H1 (cell line): ENCODE results near the gene PXN. TPM values are rescaled to one million over a fixed set of nuclear protein-coding genes. Genes with fewer than 3 reads are reported as not detected.

Experiments used
- CTCF ChIA-PET: fragments of 300-600 bp; sonication (Branson Sonifier 250); formaldehyde crosslinking; loops from one replicate; lab custom pipeline; 2021; ENCODE audit not compliant: partially characterized antibody; lab: Charles Lee
- POLR2A ChIA-PET: fragments of 300-600 bp; sonication (Branson Sonifier 250); formaldehyde crosslinking; loops from one replicate; lab custom pipeline; 2021; ENCODE audit warnings: inconsistent platforms; ENCODE audit not compliant: partially characterized antibody; lab: Charles Lee
- DNase-seq, 2 experiments: peaks; one replicate each; pipeline versions ENCODE4 v3.0.0 to v3.0.0-alpha.2; 2010 to 2022; ENCODE audit warnings: low spot score in 2 of 2, low read depth in 1 of 2, mixed read lengths in 1 of 2
- FAIRE-seq: peaks from 2 replicates; lab custom pipeline; 2011; peaks lifted over from hg19 to GRCh38; lab: Jason Lieb, UNC
- H2AFZ ChIP-seq: 2 replicates; pipeline ENCODE4 v1.8.1; 2012; ENCODE audit warnings: low read length, inconsistent platforms
- H2AK5ac ChIP-seq: 2 replicates; pipeline ENCODE4 v1.6.1; 2013; ENCODE audit warnings: low read depth, low read length
- H2BK120ac ChIP-seq: replicated peaks from 2 replicates; pipeline ENCODE3; 2013; ENCODE audit warnings: low read depth, low read length, inconsistent platforms
- H2BK12ac ChIP-seq: 2 replicates; pipeline ENCODE4 v1.6.1; 2013; ENCODE audit warnings: low read depth, low read length
- H2BK15ac ChIP-seq: 2 replicates; pipeline ENCODE4 v1.6.1; 2013; ENCODE audit warnings: low read length
- H2BK20ac ChIP-seq: 2 replicates; pipeline ENCODE4 v1.6.1; 2013; ENCODE audit warnings: low read length
- H2BK5ac ChIP-seq: 2 replicates; pipeline ENCODE4 v1.6.1; 2013; ENCODE audit warnings: low read depth, low read length
- H3K14ac ChIP-seq: 2 replicates; pipeline ENCODE4 v1.6.1; 2013; ENCODE audit warnings: inconsistent platforms; ENCODE audit not compliant: insufficient read length
- H3K18ac ChIP-seq: 2 replicates; pipeline ENCODE4 v1.6.1; 2013; ENCODE audit warnings: low read length; ENCODE audit errors: extremely low read depth
- H3K23ac ChIP-seq: 2 replicates; pipeline ENCODE4 v1.6.1; 2013; ENCODE audit warnings: inconsistent platforms; ENCODE audit not compliant: insufficient read length
- H3K23me2 ChIP-seq: 2 replicates; pipeline ENCODE4 v1.6.1; 2013; ENCODE audit warnings: low read depth, low read length
- H3K27ac ChIP-seq: 2 replicates; pipeline ENCODE4 v1.6.1; 2011; ENCODE audit warnings: low read depth, low read length, inconsistent platforms
- H3K27me3 ChIP-seq, 4 experiments: replicated peaks in 1 of 4; 1 replicate in 1 of 4; 2 replicates in 3 of 4; pipeline versions ENCODE4 v1.6.1 to v1.8.1; 2011 to 2013; ENCODE audit warnings: low read length in 3 of 4, mild to moderate bottlenecking in 3 of 4, inconsistent platforms in 2 of 4, mixed read lengths in 2 of 4, moderate library complexity in 1 of 4; ENCODE audit not compliant: control insufficient read depth in 3 of 4, insufficient read depth in 3 of 4; ENCODE audit errors: extremely low read depth in 1 of 4
- H3K36me3 ChIP-seq, 4 experiments: 2 replicates each; pipeline versions ENCODE4 v1.6.1 to v1.8.1; 2011 to 2013; ENCODE audit warnings: mild to moderate bottlenecking in 4 of 4, low read length in 3 of 4, moderate library complexity in 2 of 4, control low read depth in 1 of 4, inconsistent platforms in 1 of 4; ENCODE audit not compliant: insufficient read depth in 4 of 4, control insufficient read depth in 2 of 4
- H3K4ac ChIP-seq: replicated peaks from 2 replicates; pipeline ENCODE3; 2013; ENCODE audit warnings: low read length, low read depth, mixed read lengths, inconsistent platforms; ENCODE audit not compliant: insufficient read length
- H3K4me1 ChIP-seq, 4 experiments: replicated peaks in 1 of 4; 1 replicate in 1 of 4; 2 replicates in 3 of 4; pipeline versions ENCODE4 v1.6.1 to v1.8.1; 2011 to 2013; ENCODE audit warnings: low read length in 3 of 4, inconsistent platforms in 2 of 4, mixed read lengths in 1 of 4; ENCODE audit not compliant: insufficient read depth in 4 of 4, control insufficient read depth in 3 of 4
- H3K4me2 ChIP-seq, 2 experiments: 2 replicates each; pipeline versions ENCODE4 v1.6.1 to v1.8.1; 2011 to 2013; ENCODE audit warnings: low read depth in 2 of 2, low read length in 2 of 2, control low read depth in 1 of 2, inconsistent platforms in 1 of 2, mild to moderate bottlenecking in 1 of 2; ENCODE audit not compliant: insufficient read depth in 1 of 2
- H3K4me3 ChIP-seq, 4 experiments: fragments of 200-600, 300-600 bp in 1 of 4; sonication (generic), shearing (Covaris generic), sonication (Bioruptor Twin) in 1 of 4; 2 replicates each; pipeline versions ENCODE4 v1.5.1 to v1.8.1; 2011 to 2016; ENCODE audit warnings: low read length in 4 of 4, low read depth in 3 of 4, control low read depth in 2 of 4, inconsistent platforms in 2 of 4, mild to moderate bottlenecking in 2 of 4, mixed read lengths in 1 of 4, moderate library complexity in 1 of 4; ENCODE audit not compliant: insufficient read depth in 2 of 4; ENCODE audit errors: extremely low read depth in 1 of 4
- H3K56ac ChIP-seq: replicated peaks from 2 replicates; pipeline ENCODE3; 2013; ENCODE audit warnings: low read depth, mild to moderate bottlenecking, mixed read lengths, low read length, inconsistent platforms; ENCODE audit not compliant: insufficient read length
- H3K79me1 ChIP-seq: 2 replicates; pipeline ENCODE4 v1.6.1; 2013; ENCODE audit warnings: low read depth, low read length, control low read depth
- H3K79me2 ChIP-seq, 2 experiments: 2 replicates each; pipeline versions ENCODE4 v1.6.1 to v1.8.1; 2012 to 2013; ENCODE audit warnings: low read length in 2 of 2, mild to moderate bottlenecking in 2 of 2, inconsistent platforms in 1 of 2; ENCODE audit not compliant: insufficient read depth in 2 of 2, control insufficient read depth in 1 of 2
- H3K9ac ChIP-seq, 4 experiments: replicated peaks in 1 of 4; 1 replicate in 1 of 4; 2 replicates in 3 of 4; pipeline versions ENCODE4 v1.6.1 to v1.8.1; 2011 to 2013; ENCODE audit warnings: low read depth in 3 of 4, low read length in 3 of 4, control low read depth in 2 of 4, mild to moderate bottlenecking in 2 of 4, moderate library complexity in 2 of 4, inconsistent platforms in 1 of 4; ENCODE audit errors: extremely low read depth in 1 of 4
- H3K9me3 ChIP-seq, 2 experiments: 2 replicates each; pipeline versions ENCODE4 v1.6.1 to v1.8.1; 2012 to 2013; ENCODE audit warnings: mild to moderate bottlenecking in 2 of 2, moderate library complexity in 2 of 2, control low read depth in 1 of 2, inconsistent platforms in 1 of 2, low read depth in 1 of 2, low read length in 1 of 2, mixed read lengths in 1 of 2; ENCODE audit not compliant: insufficient read depth in 2 of 2
- H4K20me1 ChIP-seq, 2 experiments: replicated peaks in 1 of 2; 2 replicates each; pipeline versions ENCODE3 to v1.8.1; 2011 to 2013; ENCODE audit warnings: inconsistent platforms in 2 of 2, low read length in 2 of 2, mild to moderate bottlenecking in 1 of 2; ENCODE audit not compliant: insufficient read depth in 2 of 2, control insufficient read depth in 1 of 2
- H4K5ac ChIP-seq: 2 replicates; pipeline ENCODE4 v1.6.1; 2013; ENCODE audit warnings: low read length, low read depth, mixed read lengths, inconsistent platforms; ENCODE audit not compliant: insufficient read length
- H4K8ac ChIP-seq: 2 replicates; pipeline ENCODE4 v1.8.0; 2013; ENCODE audit warnings: mild to moderate bottlenecking, moderate library complexity, low read length, inconsistent platforms; ENCODE audit not compliant: insufficient read depth; ENCODE audit errors: extremely low read depth
- H4K91ac ChIP-seq: replicated peaks from 2 replicates; pipeline ENCODE3; 2013; ENCODE audit warnings: low read length, mixed read lengths, inconsistent platforms; ENCODE audit not compliant: insufficient read length
- CHD2 ChIP-seq: IDR thresholded peaks from 2 replicates; pipeline ENCODE4 v1.6.1; 2012; ENCODE audit warnings: low read length, improper control_type of control experiment
- EZH2 ChIP-seq: fragments of 200-600 bp; sonication (generic); IDR thresholded peaks from 2 replicates; pipeline ENCODE4 v1.7.1; 2012; ENCODE audit warnings: low read depth, mild to moderate bottlenecking, moderate library complexity, low read length, inconsistent platforms; ENCODE audit not compliant: severe bottlenecking
- MAX ChIP-seq: IDR thresholded peaks from 2 replicates; pipeline ENCODE4 v1.6.1; 2012; ENCODE audit warnings: inconsistent platforms
- RXRA ChIP-seq: IDR thresholded peaks from 2 replicates; pipeline ENCODE4 v1.6.1; 2011; ENCODE audit warnings: low read depth, mild to moderate bottlenecking, low read length, moderate library complexity; ENCODE audit not compliant: insufficient read depth
- SIX5 ChIP-seq: IDR thresholded peaks from 2 replicates; pipeline ENCODE4 v1.6.1; 2011; ENCODE audit warnings: mild to moderate bottlenecking, low read depth, low read length
- SP4 ChIP-seq: IDR thresholded peaks from 2 replicates; pipeline ENCODE4 v1.6.1; 2012; ENCODE audit warnings: low read length, inconsistent platforms
- TBP ChIP-seq: IDR thresholded peaks from 2 replicates; pipeline ENCODE4 v1.6.1; 2011; ENCODE audit warnings: low read depth, low read length, improper control_type of control experiment
- WGBS, 2 experiments: shearing (Covaris generic) in 1 of 2; methylation state at CpG; one replicate each; pipeline versions ENCODE4 v1.1.6 to v1.1.7; 2013 to 2015; ENCODE audit warnings: low lambda C conversion rate in 2 of 2, mixed read lengths in 2 of 2, inconsistent platforms in 1 of 2, low coverage in 1 of 2, missing lambda C conversion rate in 1 of 2; ENCODE audit not compliant: insufficient replicate concordance in 2 of 2, insufficient coverage in 1 of 2, insufficient read length in 1 of 2; ENCODE audit errors: extremely low coverage in 1 of 2, missing lambda C conversion rate in 1 of 2; 5-methylcytosine and 5-hydroxymethylcytosine counted together
- polyA plus RNA-seq, 7 experiments: library from polyadenylated mRNA; depleted of rRNA in 3 of 7; stranded (reverse) in 5 of 7; unstranded in 2 of 7; fragments of >200 nt in 5 of 7; fragments of 200-250 nt in 2 of 7; gene quantifications; 1 replicate in 5 of 7; 2 replicates in 1 of 7; 4 replicates in 1 of 7; pipeline versions ENCODE4 v1.2.1 to v1.2.3, GENCODE V29; 2011 to 2013; ENCODE audit warnings: missing spikeins in 2 of 7, mixed read lengths in 2 of 7
- total RNA-seq: library from RNA; stranded (reverse); fragmentation: NEBNext Ultra II Directional; extraction: Animal tissue kit (Norgen Biotek cat#: 25700); gene quantifications from 2 replicates; pipeline ENCODE4 v1.2.1, GENCODE V29; 2021

PXN gene
- total and polyA plus RNA-seq, 2 of the 8 experiments (the other 6 are each of a cell fraction or from before 2014, with no cell fraction given), result 51.0 to 105 TPM

GRCh38 chr12:120194226-120194533 is 71.3 kb downstream of the PXN start:
- peak overlapping the region; percentile 84 for H3K18ac ChIP-seq
- no peaks in the 10 kb centered on the region for H3K27me3 ChIP-seq
- H2BK20ac ChIP-seq, result no peak overlapping the region
- H3K27ac ChIP-seq, result peak overlapping the region; percentile 77; the same call in 1 of the 2 replicates
- peak overlapping the region; percentile 98 for H4K8ac ChIP-seq
- peak overlapping the region; percentile 87 for H4K91ac ChIP-seq
- no peak overlapping the region for H2BK120ac ChIP-seq
- ChIA-PET POLR2A (interaction anchor here (0.6 to 88.3 kb wide), 12 partner anchors 9 to 316 kb away, joined by 3 to 4270 read pairs (median 6); partner anchors contain the start of genes PXN, RAB35, RNU4-1 and RNU4-2), CTCF (interaction anchor here (1.2 kb wide), 1 partner anchor 34 kb away, joined by 3 read pairs; no protein-coding TSS in a partner anchor)
- H3K4me3 ChIP-seq, result peak overlapping the region; percentile 86 to 96 (median 88)
- H2AK5ac ChIP-seq, result no peak overlapping the region
- H3K23me2 ChIP-seq, result peaks cover 13% of the 10 kb centered on the region
- H2BK15ac ChIP-seq, result no peak overlapping the region
- peak overlapping the region; percentile 76 for H4K5ac ChIP-seq
- no peak overlapping the region for H2BK12ac ChIP-seq
- no peak for DNase-seq
- H2BK5ac ChIP-seq, result peak overlapping the region; percentile 74
- H3K4me1 ChIP-seq, result peaks cover 0 to 3% (median under 1%) of the 10 kb centered on the region in 4 experiments; a peak in 4 of 7 replicates
- H3K4ac ChIP-seq, result no peak overlapping the region
- peak overlapping the region; percentile 71 for H3K56ac ChIP-seq
- H2AFZ ChIP-seq, result no peak overlapping the region
- no peak overlapping the region for H3K14ac ChIP-seq
- H3K4me2 ChIP-seq, result peak overlapping the region; percentile 74 to 76
- peaks cover 16 to 60% of the 10 kb centered on the region in 2 experiments for H3K79me2 ChIP-seq
- H3K23ac ChIP-seq, result no peak overlapping the region
- FAIRE-seq, result no peak
- peak overlapping the region; percentile 79 to 90 (median 86) for H3K9ac ChIP-seq
- WGBS, 2 experiments, result 2% methylated on average over 18 of the region's 18 CpGs; no CpG with 5 or more reads in 1 of the 2 experiments
- TF ChIP-seq MAX (no peak), SIX5 (no peak), CHD2 (no peak), EZH2 (no peak), SP4 (no peak), RXRA (no peak), TBP (no peak)
- peaks cover 10 to 11% of the 10 kb centered on the region in 2 experiments for H4K20me1 ChIP-seq
- H3K36me3 ChIP-seq, result peaks cover 22 to 51% (median 44%) of the 10 kb centered on the region in 4 experiments
- no peaks in the 10 kb centered on the region for H3K9me3 ChIP-seq
- H3K79me1 ChIP-seq, result peaks cover 10% of the 10 kb centered on the region
